WTC11 (cell line): ENCODE measurements around the gene LRTM2. TPM values are rescaled to one million over a fixed set of nuclear protein-coding genes. Genes with fewer than 3 reads are reported as not detected.
A peak's percentile ranks its signal among the peaks of the same experiment; 100 is the strongest.

Experiments used
- ATAC-seq: fragments of 200-7000 bp; cut with Tn5 transposase; 2 replicates; pipeline ENCODE4 v1.10.0; 2021; ENCODE audit warnings: mild to moderate bottlenecking, moderate library complexity
- CTCF ChIA-PET: fragments of 300-600 bp; sonication (Branson Sonifier 250); formaldehyde crosslinking; loops from one replicate; lab custom pipeline; 2021; ENCODE audit warnings: antibody characterized with exemption; lab: Charles Lee
- POLR2A ChIA-PET: fragments of 350-600 bp; sonication (Branson Sonifier 250); formaldehyde crosslinking; loops from one replicate; lab custom pipeline; 2021; ENCODE audit warnings: antibody characterized with exemption; lab: Charles Lee
- DNase-seq: peaks from one replicate; pipeline ENCODE4 v3.0.0; 2021; ENCODE audit warnings: low spot score
- H3K27ac Mint-ChIP-seq: 2 replicates; pipeline ENCODE4 v1.8.0; 2021; ENCODE audit warnings: mixed read lengths
- H3K27me3 Mint-ChIP-seq: 2 replicates; pipeline ENCODE4 v1.8.0; 2021; ENCODE audit warnings: low read depth, mild to moderate bottlenecking, moderate library complexity, mixed read lengths
- H3K36me3 Mint-ChIP-seq: 2 replicates; pipeline ENCODE4 v1.8.0; 2021; ENCODE audit warnings: mixed read lengths
- H3K4me1 Mint-ChIP-seq: 2 replicates; pipeline ENCODE4 v1.8.0; 2022; ENCODE audit warnings: mixed read lengths
- H3K4me3 Mint-ChIP-seq: 2 replicates; pipeline ENCODE4 v1.8.0; 2021; ENCODE audit warnings: mild to moderate bottlenecking, moderate library complexity, mixed read lengths
- H3K9me3 Mint-ChIP-seq: 2 replicates; pipeline ENCODE4 v1.8.0; 2021; ENCODE audit warnings: mixed read lengths
- ARID4B ChIP-seq: sonication (generic); formaldehyde crosslinking; IDR thresholded peaks from 2 replicates; pipeline ENCODE4 v1.8.0; 2023; ENCODE audit warnings: missing genetic modification reagents, mild to moderate bottlenecking, borderline replicate concordance
- CBFB ChIP-seq: sonication (generic); formaldehyde crosslinking; IDR thresholded peaks from 2 replicates; pipeline ENCODE4 v1.8.1; 2022; ENCODE audit warnings: mild to moderate bottlenecking, low read depth, missing genetic modification reagents
- IRF2 ChIP-seq: sonication (generic); formaldehyde crosslinking; IDR thresholded peaks from 2 replicates; pipeline ENCODE4 v1.8.0; 2022; ENCODE audit warnings: low read depth, missing genetic modification reagents, borderline replicate concordance
- KAT7 ChIP-seq: sonication (generic); formaldehyde crosslinking; IDR thresholded peaks from 2 replicates; pipeline ENCODE4 v1.8.1; 2023; ENCODE audit warnings: missing genetic modification reagents, mild to moderate bottlenecking, borderline replicate concordance
- MLX ChIP-seq: sonication (generic); formaldehyde crosslinking; IDR thresholded peaks from 2 replicates; pipeline ENCODE4 v1.8.1; 2023; ENCODE audit warnings: mild to moderate bottlenecking, missing genetic modification reagents, moderate library complexity
- NR1H2 ChIP-seq: sonication (generic); formaldehyde crosslinking; IDR thresholded peaks from 2 replicates; pipeline ENCODE4 v1.9.0; 2021; ENCODE audit warnings: mild to moderate bottlenecking, moderate library complexity, missing genetic modification reagents
- SMAD4 ChIP-seq: sonication (generic); formaldehyde crosslinking; IDR thresholded peaks from 2 replicates; pipeline ENCODE4 v1.8.0; 2022; ENCODE audit warnings: mild to moderate bottlenecking, missing genetic modification reagents
- ZBTB43 ChIP-seq: sonication (generic); formaldehyde crosslinking; IDR thresholded peaks from 2 replicates; pipeline ENCODE4 v1.8.1; 2023; ENCODE audit warnings: mild to moderate bottlenecking, missing genetic modification reagents
- ZNF138 ChIP-seq: sonication (generic); formaldehyde crosslinking; conservative IDR thresholded peaks from 2 replicates; pipeline ENCODE4 v1.8.1; 2022; ENCODE audit warnings: mild to moderate bottlenecking, moderate library complexity, missing genetic modification reagents
- ZNF512 ChIP-seq: sonication (generic); formaldehyde crosslinking; IDR thresholded peaks from 2 replicates; pipeline ENCODE4 v1.8.1; 2022; ENCODE audit warnings: missing genetic modification reagents, borderline replicate concordance
- total RNA-seq: library from RNA; stranded (reverse); gene quantifications from 3 replicates; pipeline ENCODE4 v1.2.3, GENCODE V29; 2021
- TF ChIP-seq, protein P1 (sequence below): sonication (generic); formaldehyde crosslinking; IDR thresholded peaks from 2 replicates; pipeline ENCODE4 v1.8.0; 2022; ENCODE audit warnings: mild to moderate bottlenecking, missing genetic modification reagents
- TF ChIP-seq, protein P2 (sequence below): fragments of 250-450 bp; sonication (Bioruptor Pico); IDR thresholded peaks from 2 replicates; pipeline ENCODE4 v2.1.2; 2022; ENCODE audit warnings: mild to moderate bottlenecking, moderate library complexity
- TF ChIP-seq, protein P3 (sequence below): fragments of 250-450 bp; sonication (Bioruptor Pico); conservative IDR thresholded peaks from 2 replicates; pipeline ENCODE4 v1.9.0; 2021; ENCODE audit warnings: mild to moderate bottlenecking
- TF ChIP-seq, protein P4 (sequence below): fragments of 250-450 bp; sonication (Bioruptor Pico); IDR thresholded peaks from 2 replicates; pipeline ENCODE4 v1.9.0; 2021; ENCODE audit warnings: mild to moderate bottlenecking, borderline replicate concordance

Gene LRTM2
- total RNA-seq, 1 experiment from 2014 or later = 0.66 TPM

GRCh38 chr12:1819571-1819970 is 794 bp upstream of the LRTM2 start (continued):
- TF ChIP-seq ARID4B (CRISPR knock-in tag) (no peak), MLX (CRISPR knock-in tag) (no peak), KAT7 (no peak), NR1H2 (CRISPR knock-in tag) (no peak), ZBTB43 (no peak), ZNF512 (no peak), CBFB (CRISPR knock-in tag) (no peak), ZNF138 (CRISPR knock-in tag) (no peak), IRF2 (CRISPR knock-in tag) (no peak), SMAD4 (no peak)
- TF ChIP-seq, protein P1, sequence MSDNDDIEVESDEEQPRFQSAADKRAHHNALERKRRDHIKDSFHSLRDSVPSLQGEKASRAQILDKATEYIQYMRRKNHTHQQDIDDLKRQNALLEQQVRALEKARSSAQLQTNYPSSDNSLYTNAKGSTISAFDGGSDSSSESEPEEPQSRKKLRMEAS (CRISPR knock-in tag) = no peak
- TF ChIP-seq, protein P2, sequence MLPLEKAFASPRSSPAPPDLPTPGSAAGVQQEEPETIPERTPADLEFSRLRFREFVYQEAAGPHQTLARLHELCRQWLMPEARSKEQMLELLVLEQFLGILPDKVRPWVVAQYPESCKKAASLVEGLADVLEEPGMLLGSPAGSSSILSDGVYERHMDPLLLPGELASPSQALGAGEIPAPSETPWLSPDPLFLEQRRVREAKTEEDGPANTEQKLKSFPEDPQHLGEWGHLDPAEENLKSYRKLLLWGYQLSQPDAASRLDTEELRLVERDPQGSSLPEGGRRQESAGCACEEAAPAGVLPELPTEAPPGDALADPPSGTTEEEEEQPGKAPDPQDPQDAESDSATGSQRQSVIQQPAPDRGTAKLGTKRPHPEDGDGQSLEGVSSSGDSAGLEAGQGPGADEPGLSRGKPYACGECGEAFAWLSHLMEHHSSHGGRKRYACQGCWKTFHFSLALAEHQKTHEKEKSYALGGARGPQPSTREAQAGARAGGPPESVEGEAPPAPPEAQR (CRISPR knock-in tag) = no peak
- TF ChIP-seq, protein P3, sequence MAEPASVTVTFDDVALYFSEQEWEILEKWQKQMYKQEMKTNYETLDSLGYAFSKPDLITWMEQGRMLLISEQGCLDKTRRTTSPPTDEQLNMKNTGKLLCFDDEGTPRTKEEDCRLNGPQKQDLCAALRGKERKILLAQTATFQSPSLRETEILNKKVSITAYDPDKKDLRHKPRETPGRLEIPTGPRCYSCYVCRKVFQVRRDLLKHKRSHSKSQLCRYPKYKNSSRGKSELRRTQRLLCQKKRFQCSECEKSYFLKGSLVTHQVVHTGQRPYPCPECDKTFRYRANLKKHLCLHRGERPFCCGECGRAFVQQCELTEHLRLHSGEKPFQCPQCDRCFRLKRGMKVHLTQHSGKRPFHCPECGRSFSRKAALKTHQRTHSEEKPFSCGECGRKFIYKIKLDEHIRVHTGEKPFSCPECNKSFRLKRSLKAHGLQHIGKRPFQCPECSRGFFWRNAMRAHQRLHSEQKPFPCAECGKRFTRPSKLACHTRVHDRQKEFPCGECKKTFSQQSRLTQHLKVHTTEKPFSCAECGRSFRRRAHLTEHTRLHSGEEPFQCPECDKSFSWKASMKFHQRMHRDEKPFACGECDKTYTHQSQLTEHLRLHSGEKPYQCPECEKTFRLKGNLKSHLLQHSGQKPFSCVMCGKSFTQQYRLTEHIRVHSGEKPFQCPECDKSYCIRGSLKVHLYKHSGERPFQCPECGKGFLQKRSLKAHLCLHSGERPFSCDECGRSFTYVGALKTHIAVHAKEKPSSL (CRISPR knock-in tag) = no peak
- TF ChIP-seq, all 79 proteins: peak for 0

GRCh38 chr12:1820896-1821291 is 529 bp downstream of the LRTM2 start:
- Mint-ChIP-seq H3K36me3 (no peaks in the 10 kb centered on the region), H3K27ac (no peak overlapping the region), H3K27me3 (peaks cover 35% of the 10 kb centered on the region), H3K9me3 (peaks cover 5% of the 10 kb centered on the region; the same call in 1 of the 2 replicates), H3K4me1 (peaks cover 18% of the 10 kb centered on the region), H3K4me3 (peak overlapping the region; percentile 20)
- POLR2A ChIA-PET = no interaction called here
- TF ChIP-seq, protein P4, sequence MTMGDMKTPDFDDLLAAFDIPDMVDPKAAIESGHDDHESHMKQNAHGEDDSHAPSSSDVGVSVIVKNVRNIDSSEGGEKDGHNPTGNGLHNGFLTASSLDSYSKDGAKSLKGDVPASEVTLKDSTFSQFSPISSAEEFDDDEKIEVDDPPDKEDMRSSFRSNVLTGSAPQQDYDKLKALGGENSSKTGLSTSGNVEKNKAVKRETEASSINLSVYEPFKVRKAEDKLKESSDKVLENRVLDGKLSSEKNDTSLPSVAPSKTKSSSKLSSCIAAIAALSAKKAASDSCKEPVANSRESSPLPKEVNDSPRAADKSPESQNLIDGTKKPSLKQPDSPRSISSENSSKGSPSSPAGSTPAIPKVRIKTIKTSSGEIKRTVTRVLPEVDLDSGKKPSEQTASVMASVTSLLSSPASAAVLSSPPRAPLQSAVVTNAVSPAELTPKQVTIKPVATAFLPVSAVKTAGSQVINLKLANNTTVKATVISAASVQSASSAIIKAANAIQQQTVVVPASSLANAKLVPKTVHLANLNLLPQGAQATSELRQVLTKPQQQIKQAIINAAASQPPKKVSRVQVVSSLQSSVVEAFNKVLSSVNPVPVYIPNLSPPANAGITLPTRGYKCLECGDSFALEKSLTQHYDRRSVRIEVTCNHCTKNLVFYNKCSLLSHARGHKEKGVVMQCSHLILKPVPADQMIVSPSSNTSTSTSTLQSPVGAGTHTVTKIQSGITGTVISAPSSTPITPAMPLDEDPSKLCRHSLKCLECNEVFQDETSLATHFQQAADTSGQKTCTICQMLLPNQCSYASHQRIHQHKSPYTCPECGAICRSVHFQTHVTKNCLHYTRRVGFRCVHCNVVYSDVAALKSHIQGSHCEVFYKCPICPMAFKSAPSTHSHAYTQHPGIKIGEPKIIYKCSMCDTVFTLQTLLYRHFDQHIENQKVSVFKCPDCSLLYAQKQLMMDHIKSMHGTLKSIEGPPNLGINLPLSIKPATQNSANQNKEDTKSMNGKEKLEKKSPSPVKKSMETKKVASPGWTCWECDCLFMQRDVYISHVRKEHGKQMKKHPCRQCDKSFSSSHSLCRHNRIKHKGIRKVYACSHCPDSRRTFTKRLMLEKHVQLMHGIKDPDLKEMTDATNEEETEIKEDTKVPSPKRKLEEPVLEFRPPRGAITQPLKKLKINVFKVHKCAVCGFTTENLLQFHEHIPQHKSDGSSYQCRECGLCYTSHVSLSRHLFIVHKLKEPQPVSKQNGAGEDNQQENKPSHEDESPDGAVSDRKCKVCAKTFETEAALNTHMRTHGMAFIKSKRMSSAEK (CRISPR knock-in tag) = no peak
- ATAC-seq = no peak
- CTCF ChIA-PET = interaction anchor here (4.1 kb wide), 1 partner anchor 119 kb away, joined by 26 read pairs; no protein-coding TSS in a partner anchor
- DNase-seq = no peak
